Stomach (tissue), 9 donors: ENCODE results near the gene ESPNL. TPM values are rescaled to one million over a fixed set of nuclear protein-coding genes. Genes with fewer than 3 reads are reported as not detected.
A peak's percentile ranks its signal among the peaks of the same experiment; 100 is the strongest.

Source experiments
- DNase-seq, 2 donors: peaks; one replicate each; pipeline versions ENCODE4 v3.0.0 to v3.0.0-alpha.2; 2013 to 2019
- H3K27ac ChIP-seq, 5 donors: fragments of 200-600 bp in 4 of 5; sonication (generic) in 4 of 5; one replicate each; pipeline ENCODE4 v1.5.1; 2013 to 2019; ENCODE audit warnings: mild to moderate bottlenecking in 1 of 5, moderate library complexity in 1 of 5
- H3K27me3 ChIP-seq, 3 donors: fragments of 200-600 bp; sonication (generic); one replicate each; pipeline ENCODE4 v1.5.1; 2017 to 2019; ENCODE audit warnings: mixed run types in 1 of 3
- H3K36me3 ChIP-seq, 4 donors: fragments of 200-600 bp; sonication (generic); 1 replicate in 3 of 4; 2 replicates in 1 of 4; pipeline ENCODE4 v1.5.1; 2016 to 2019
- H3K4me1 ChIP-seq, 4 donors: fragments of 200-600 bp; sonication (generic); one replicate each; pipeline ENCODE4 v1.5.1; 2016 to 2019
- H3K4me3 ChIP-seq, 4 donors: fragments of 200-600 bp; sonication (generic) in 3 of 4; one replicate each; pipeline ENCODE4 v1.5.1; 2016 to 2019; ENCODE audit warnings: mild to moderate bottlenecking in 1 of 4
- H3K9me3 ChIP-seq, 4 donors: fragments of 200-600 bp; sonication (generic); one replicate each; pipeline ENCODE4 v1.5.1; 2016 to 2019
- EP300 ChIP-seq: sonication (generic); formaldehyde crosslinking; IDR thresholded peaks from one replicate; pipeline ENCODE4 v1.6.1; 2017; ENCODE audit warnings: antibody characterized with exemption
- POLR2A ChIP-seq, 4 donors: fragments of 450-650 bp; IDR thresholded peaks; one replicate each; pipeline ENCODE4 v1.6.1; 2016; ENCODE audit warnings: antibody characterized with exemption in 4 of 4, control low read depth in 2 of 4, mild to moderate bottlenecking in 1 of 4, moderate library complexity in 1 of 4
- POLR2AphosphoS5 ChIP-seq, 3 donors: sonication (generic); formaldehyde crosslinking; IDR thresholded peaks; one replicate each; pipeline ENCODE4 v1.6.1; 2016; ENCODE audit warnings: antibody characterized with exemption in 3 of 3
- WGBS, 5 donors: extraction: QIAGEN DNeasy Blood & Tissue Kit in 3 of 5; methylation state at CpG; one replicate each; pipeline versions ENCODE4 v1.1.5 to v1.1.7; 2013 to 2018; 5-methylcytosine and 5-hydroxymethylcytosine counted together
- intact Hi-C: fragments of 100-400 bp; cut with DNase I; formaldehyde crosslinking; loops from one replicate; pipeline ENCODE4 v1.15.1; 2023; ENCODE audit warnings: low total_unique reads
- polyA plus RNA-seq, 3 donors: library from polyadenylated mRNA; stranded (reverse); fragments of 200-250 nt; gene quantifications; one replicate each; pipeline ENCODE4 v1.2.3, GENCODE V29; 2013
- total RNA-seq, 5 donors: library from RNA; depleted of rRNA; stranded (reverse); fragments of >200 nt; gene quantifications; one replicate each; pipeline versions ENCODE4 v1.1.0 to v1.2.3, GENCODE V29; 2014 to 2016
- TF ChIP-seq, protein P1 (sequence below), 7 experiments: fragments of 450-650 bp in 4 of 7; fragments of 200-600 bp in 3 of 7; sonication (generic) in 3 of 7; IDR thresholded peaks; one replicate each; pipeline ENCODE4 v1.5.1; 2016 to 2019; ENCODE audit warnings: antibody characterized with exemption in 7 of 7, control low read depth in 2 of 7, mild to moderate bottlenecking in 1 of 7
- donor health status: healthy with polysubstance abuse.
- donor health status: Bipolar disorder and iron deficiency.
- donor health status: healthy.

The ESPNL gene
- total and polyA plus RNA-seq, 8 donors, result 0.05 to 1.3 (median 0.31) TPM; not detected in 3

GRCh38 chr2:238075397-238075796, 24.7 kb upstream of the ESPNL start:
- intact Hi-C loops, result no loop called here
- Histone ChIP-seq H3K27me3 (no peaks in the 10 kb centered on the region), H3K36me3 (peaks cover 0 to 50% (median 32%) of the 10 kb centered on the region in 4 donors), H3K27ac (no peak overlapping the region), H3K9me3 (no peaks in the 10 kb centered on the region), H3K4me1 (no peaks in the 10 kb centered on the region), H3K4me3 (no peak overlapping the region)
- no peak for DNase-seq
- TF ChIP-seq POLR2A (IDR thresholded peaks at IDR 0.05) (no peak), EP300 (no peak), POLR2AphosphoS5 (IDR thresholded peaks at IDR 0.05) (no peak)
- TF ChIP-seq, protein P1, sequence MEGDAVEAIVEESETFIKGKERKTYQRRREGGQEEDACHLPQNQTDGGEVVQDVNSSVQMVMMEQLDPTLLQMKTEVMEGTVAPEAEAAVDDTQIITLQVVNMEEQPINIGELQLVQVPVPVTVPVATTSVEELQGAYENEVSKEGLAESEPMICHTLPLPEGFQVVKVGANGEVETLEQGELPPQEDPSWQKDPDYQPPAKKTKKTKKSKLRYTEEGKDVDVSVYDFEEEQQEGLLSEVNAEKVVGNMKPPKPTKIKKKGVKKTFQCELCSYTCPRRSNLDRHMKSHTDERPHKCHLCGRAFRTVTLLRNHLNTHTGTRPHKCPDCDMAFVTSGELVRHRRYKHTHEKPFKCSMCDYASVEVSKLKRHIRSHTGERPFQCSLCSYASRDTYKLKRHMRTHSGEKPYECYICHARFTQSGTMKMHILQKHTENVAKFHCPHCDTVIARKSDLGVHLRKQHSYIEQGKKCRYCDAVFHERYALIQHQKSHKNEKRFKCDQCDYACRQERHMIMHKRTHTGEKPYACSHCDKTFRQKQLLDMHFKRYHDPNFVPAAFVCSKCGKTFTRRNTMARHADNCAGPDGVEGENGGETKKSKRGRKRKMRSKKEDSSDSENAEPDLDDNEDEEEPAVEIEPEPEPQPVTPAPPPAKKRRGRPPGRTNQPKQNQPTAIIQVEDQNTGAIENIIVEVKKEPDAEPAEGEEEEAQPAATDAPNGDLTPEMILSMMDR (IDR thresholded peaks at IDR 0.05), result no peak

GRCh38 chr2:238077292-238077691, 22.8 kb upstream of the ESPNL start:
- no peak for DNase-seq
- no peak overlapping the region for H3K4me3 ChIP-seq
- peaks cover 6 to 46% (median 31%) of the 10 kb centered on the region in 4 donors for H3K36me3 ChIP-seq
- TF ChIP-seq POLR2A (IDR thresholded peaks at IDR 0.05), result no peak
- no peak for TF ChIP-seq EP300
- no peak for TF ChIP-seq POLR2AphosphoS5 (IDR thresholded peaks at IDR 0.05)
- TF ChIP-seq, protein P1 (IDR thresholded peaks at IDR 0.05), result no peak
- no peaks in the 10 kb centered on the region for H3K4me1 ChIP-seq
- intact Hi-C loops, result no loop called here
- H3K27ac ChIP-seq, result no peak overlapping the region
- H3K27me3 ChIP-seq, result no peaks in the 10 kb centered on the region
- 90 to 100% (median 96%) methylated on average over 1 of the region's 1 CpG for WGBS, 5 donors
- H3K9me3 ChIP-seq, result no peaks in the 10 kb centered on the region

GRCh38 chr2:238079874-238080327, 20.2 kb upstream of the ESPNL start:
- Histone ChIP-seq H3K36me3 (peaks cover 25 to 47% (median 42%) of the 10 kb centered on the region in 4 donors), H3K4me3 (no peak overlapping the region), H3K4me1 (no peaks in the 10 kb centered on the region), H3K27me3 (no peaks in the 10 kb centered on the region), H3K27ac (no peak overlapping the region), H3K9me3 (no peaks in the 10 kb centered on the region)
- no peak for TF ChIP-seq POLR2A (IDR thresholded peaks at IDR 0.05)
- 32 to 67% (median 50%) methylated on average over 2 of the region's 2 CpGs for WGBS, 5 donors
- DNase-seq, result no peak
- intact Hi-C loops, result no loop called here

GRCh38 chr2:238080518-238080917, 19.6 kb upstream of the ESPNL start:
- 95 to 99% (median 97%) methylated on average over 15 of the region's 15 CpGs for WGBS, 5 donors
- Histone ChIP-seq H3K27ac (no peak overlapping the region), H3K36me3 (peaks cover 25 to 53% (median 48%) of the 10 kb centered on the region in 4 donors), H3K4me3 (no peak overlapping the region), H3K27me3 (no peaks in the 10 kb centered on the region), H3K9me3 (no peaks in the 10 kb centered on the region), H3K4me1 (no peaks in the 10 kb centered on the region)
- intact Hi-C loops, result no loop called here
- DNase-seq, result peak in 1 of 2 donors; percentile 19
- TF ChIP-seq, protein P1 (IDR thresholded peaks at IDR 0.05), result no peak
- TF ChIP-seq POLR2AphosphoS5 (IDR thresholded peaks at IDR 0.05), result no peak
- no peak for TF ChIP-seq EP300
- no peak for TF ChIP-seq POLR2A (IDR thresholded peaks at IDR 0.05)

- Histone ChIP-seq H3K4me1 (no peaks in the 10 kb centered on the region), H3K27ac (no peak overlapping the region), H3K9me3 (no peaks in the 10 kb centered on the region), H3K27me3 (no peaks in the 10 kb centered on the region), H3K36me3 (peaks cover 25 to 55% (median 51%) of the 10 kb centered on the region in 4 donors), H3K4me3 (no peak overlapping the region)
- intact Hi-C loops, result no loop called here
- DNase-seq, result peak in 1 of 2 donors; percentile 18
- 91 to 98% (median 94%) methylated on average over 13 of the region's 13 CpGs for WGBS, 5 donors
- TF ChIP-seq, protein P1 (IDR thresholded peaks at IDR 0.05), result no peak
- TF ChIP-seq POLR2AphosphoS5 (IDR thresholded peaks at IDR 0.05) (no peak), EP300 (no peak), POLR2A (IDR thresholded peaks at IDR 0.05) (no peak)
Observed at GRCh38 chr2:238081150-238081549, 19.0 kb upstream of the ESPNL start.
